IPS DF 6.9 (cell line): ENCODE measurements around the gene IL10RA.
"Not testable (repeated sequence)": the region's sequence is repeated elsewhere in the genome, so short reads cannot be mapped to it uniquely, and the experiment has no call there.

Experiments used
- DNase-seq: peaks from one replicate; pipeline ENCODE4 v3.0.0-alpha.2; 2013; ENCODE audit warnings: low read depth, low spot score
- H3K27ac ChIP-seq: one replicate; pipeline ENCODE4 v1.5.1; 2013; ENCODE audit warnings: low read length, control low read depth
- H3K27me3 ChIP-seq: 2 replicates; pipeline ENCODE4 v1.6.1; 2013; ENCODE audit warnings: mild to moderate bottlenecking, low read length; ENCODE audit not compliant: control insufficient read depth, insufficient read depth
- H3K36me3 ChIP-seq: 2 replicates; pipeline ENCODE4 v1.6.1; 2013; ENCODE audit warnings: low read length; ENCODE audit not compliant: control insufficient read depth, insufficient read depth
- H3K4me1 ChIP-seq: 2 replicates; pipeline ENCODE4 v1.6.1; 2013; ENCODE audit warnings: low read length; ENCODE audit not compliant: control insufficient read depth, insufficient read depth
- H3K4me3 ChIP-seq: 2 replicates; pipeline ENCODE4 v1.5.1; 2013; ENCODE audit warnings: mild to moderate bottlenecking, low read length
- H3K9me3 ChIP-seq: 2 replicates; pipeline ENCODE4 v1.6.1; 2013; ENCODE audit warnings: low read length, inconsistent platforms; ENCODE audit not compliant: control insufficient read depth, insufficient read depth
- WGBS: extraction: QIAGEN DNeasy Blood & Tissue Kit; methylation state at CpG from one replicate; pipeline ENCODE4 v1.1.7; 2013; ENCODE audit warnings: mixed read lengths, missing lambda C conversion rate; ENCODE audit not compliant: insufficient read length, insufficient coverage; 5-methylcytosine and 5-hydroxymethylcytosine counted together

The IL10RA gene

DNA sequence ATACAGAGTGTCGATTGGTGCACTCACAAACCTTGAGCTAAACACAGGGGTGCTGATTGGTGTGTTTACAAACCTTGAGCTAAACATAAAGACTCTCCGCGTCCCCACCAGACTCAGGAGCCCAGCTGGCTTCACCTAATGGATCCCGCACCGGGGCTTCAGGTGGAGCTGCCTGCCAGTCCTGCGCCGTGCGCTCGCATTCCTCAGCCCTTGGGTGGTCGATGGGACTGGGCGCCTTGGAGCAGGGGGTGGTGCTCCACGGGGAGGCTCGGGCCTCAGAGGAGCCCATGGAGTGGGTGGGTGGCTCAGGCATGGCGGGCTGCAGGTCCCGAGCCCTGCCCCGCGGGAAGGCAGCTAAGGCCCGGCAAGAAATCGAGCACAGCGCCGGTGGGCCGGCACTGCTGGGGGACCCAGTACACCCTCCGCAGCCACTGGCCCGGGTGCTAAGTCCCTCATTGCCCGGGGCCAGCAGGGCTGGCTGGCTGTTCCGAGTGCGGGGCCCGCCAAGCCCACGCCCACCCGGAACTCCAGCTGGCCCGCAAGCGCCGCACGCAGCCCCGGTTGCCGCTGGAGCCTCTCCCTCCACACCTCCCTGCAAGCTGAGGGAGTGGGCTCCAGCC lies 7.8 kb upstream of the IL10RA start:
- H3K4me3 ChIP-seq, H3K9me3 ChIP-seq, H3K27ac ChIP-seq, H3K36me3 ChIP-seq, H3K4me1 ChIP-seq, H3K27me3 ChIP-seq, DNase-seq: not testable (repeated sequence)
- WGBS: no CpG with 5 or more reads among the region's 36 CpGs

DNA sequence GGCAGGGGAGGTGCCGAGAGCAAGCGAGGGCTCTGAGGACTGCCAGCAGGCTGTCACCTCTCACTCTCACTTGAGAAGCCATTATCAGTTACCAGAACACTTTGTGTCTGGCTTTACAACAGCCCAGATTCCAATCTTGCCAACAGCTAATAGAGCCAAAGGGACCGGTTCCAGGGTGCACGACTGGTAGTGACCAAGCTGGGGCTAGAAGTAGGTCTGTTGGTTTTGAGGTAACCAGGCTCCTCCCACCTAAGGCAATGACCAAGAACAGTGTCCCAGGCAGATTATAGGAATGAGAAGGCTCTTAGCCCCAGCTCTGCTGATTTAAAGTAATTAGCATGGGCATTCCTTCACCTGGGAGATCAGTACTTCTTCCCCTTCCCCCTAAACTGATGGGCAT lies 7.2 kb upstream of the IL10RA start:
- no peak overlapping the region for H3K27ac ChIP-seq
- no peaks in the 10 kb centered on the region for H3K27me3 ChIP-seq
- WGBS: no CpG with 5 or more reads among the region's 4 CpGs
- no peak overlapping the region for H3K4me3 ChIP-seq
- H3K4me1 ChIP-seq: no peaks in the 10 kb centered on the region
- no peaks in the 10 kb centered on the region for H3K36me3 ChIP-seq
- no peaks in the 10 kb centered on the region for H3K9me3 ChIP-seq
- DNase-seq: no peak

DNA sequence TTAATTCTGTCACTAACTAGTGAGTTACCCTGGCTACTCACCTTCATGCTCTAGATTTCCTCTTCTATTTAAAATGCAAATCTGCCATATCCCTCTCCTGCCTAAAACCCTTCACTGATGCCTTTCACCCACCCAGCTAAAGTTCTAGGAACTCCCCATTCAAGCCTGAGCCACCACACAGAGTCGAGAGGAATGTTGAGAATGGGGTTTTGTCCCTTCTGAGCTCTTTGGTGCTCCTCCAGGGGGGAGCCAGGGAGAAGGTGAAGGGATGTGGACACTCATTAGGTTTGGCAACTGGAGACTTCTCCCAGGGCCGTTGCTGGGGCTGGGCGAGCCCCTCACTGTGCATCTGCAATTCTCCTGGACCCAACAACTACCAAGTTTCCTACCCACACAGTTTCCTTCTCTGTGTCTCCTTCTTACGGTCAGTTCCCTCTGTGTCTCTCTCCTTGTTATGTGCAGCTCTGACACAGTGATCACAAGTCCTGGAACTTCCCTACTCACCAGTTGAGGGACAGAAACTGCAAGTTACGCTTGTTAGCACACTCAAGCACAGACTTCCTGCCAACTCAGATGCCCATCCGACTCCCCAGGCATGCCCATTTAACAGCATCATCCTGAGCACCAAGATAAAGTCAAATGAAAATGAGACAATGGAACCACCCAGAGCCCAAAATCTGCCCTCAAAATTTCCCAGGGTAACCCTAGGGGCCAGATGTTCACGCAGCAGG lies 6.5 kb upstream of the IL10RA start:
- Histone ChIP-seq H3K36me3 (no peaks in the 10 kb centered on the region), H3K4me3 (no peak overlapping the region), H3K27me3 (no peaks in the 10 kb centered on the region), H3K9me3 (no peaks in the 10 kb centered on the region), H3K27ac (no peak overlapping the region), H3K4me1 (no peaks in the 10 kb centered on the region)
- no CpG with 5 or more reads among the region's 7 CpGs for WGBS
- no peak for DNase-seq

DNA sequence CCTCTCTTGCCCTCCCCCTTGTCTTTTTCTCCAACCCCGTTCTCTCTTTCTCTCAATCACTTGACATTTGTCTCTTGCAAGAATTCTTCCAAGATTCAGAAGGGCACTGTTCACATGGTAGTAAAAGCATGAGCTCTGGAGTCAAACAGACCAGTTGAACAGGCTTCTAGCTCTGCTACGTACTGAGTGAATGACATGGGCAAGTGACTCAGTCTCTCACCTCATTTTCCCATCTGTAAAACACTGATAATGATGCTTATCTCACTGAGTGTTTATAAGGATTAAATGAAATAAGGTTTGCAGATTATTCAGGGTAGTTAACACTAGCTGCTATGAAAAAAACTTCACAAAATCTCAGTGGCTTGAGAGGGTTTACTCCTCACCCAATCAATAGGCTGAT lies 5.9 kb upstream of the IL10RA start:
- no peaks in the 10 kb centered on the region for H3K9me3 ChIP-seq
- H3K36me3 ChIP-seq: no peaks in the 10 kb centered on the region
- no peaks in the 10 kb centered on the region for H3K27me3 ChIP-seq
- H3K27ac ChIP-seq: no peak overlapping the region
- DNase-seq: no peak
- WGBS: no CpG with 5 or more reads among the region's 2 CpGs
- H3K4me3 ChIP-seq: no peak overlapping the region
- no peaks in the 10 kb centered on the region for H3K4me1 ChIP-seq

DNA sequence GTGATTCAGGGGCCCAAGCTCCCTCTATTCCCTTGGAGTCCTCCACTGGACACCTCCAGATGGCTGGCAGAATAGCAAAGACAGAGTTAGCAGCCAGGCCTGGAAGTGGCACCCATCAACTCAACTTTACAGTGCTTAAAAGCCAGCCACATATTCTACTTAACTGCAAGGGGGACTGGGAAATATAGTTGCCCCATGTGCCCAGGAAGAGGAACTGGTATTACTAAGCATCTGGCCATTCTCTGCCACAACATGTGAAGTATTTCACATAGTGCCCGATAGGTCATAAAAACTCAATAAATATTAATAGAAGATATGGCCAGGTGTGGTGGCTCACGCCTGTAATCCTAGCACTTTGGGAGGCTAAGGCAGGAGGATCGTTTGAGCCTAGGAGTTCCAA lies 5.5 kb upstream of the IL10RA start:
- Histone ChIP-seq H3K4me3 (no peak overlapping the region), H3K36me3 (no peaks in the 10 kb centered on the region), H3K27me3 (no peaks in the 10 kb centered on the region), H3K9me3 (no peaks in the 10 kb centered on the region), H3K4me1 (no peaks in the 10 kb centered on the region), H3K27ac (no peak overlapping the region)
- no peak for DNase-seq
- no CpG with 5 or more reads among the region's 3 CpGs for WGBS

DNA sequence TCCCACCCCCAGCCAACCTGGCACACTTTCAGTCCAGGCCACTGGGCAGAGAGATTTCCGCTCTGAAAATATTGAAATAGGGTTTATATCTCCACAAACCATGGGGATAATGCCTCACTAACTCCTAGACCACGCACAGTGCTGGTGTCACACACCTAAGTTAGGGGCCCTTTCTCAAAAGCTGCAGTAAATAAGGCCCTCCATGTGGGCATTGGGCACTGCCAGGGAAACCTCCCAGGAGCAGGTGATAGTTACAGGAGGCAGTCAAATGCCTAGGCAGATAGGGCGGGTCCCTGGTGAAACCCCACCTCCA lies 3.1 kb upstream of the IL10RA start:
- H3K27ac ChIP-seq: no peak overlapping the region
- no CpG with 5 or more reads among the region's 3 CpGs for WGBS
- no peaks in the 10 kb centered on the region for H3K36me3 ChIP-seq
- no peak overlapping the region for H3K4me3 ChIP-seq
- no peaks in the 10 kb centered on the region for H3K4me1 ChIP-seq
- H3K27me3 ChIP-seq: peaks cover 14% of the 10 kb centered on the region
- no peaks in the 10 kb centered on the region for H3K9me3 ChIP-seq
- no peak for DNase-seq

DNA sequence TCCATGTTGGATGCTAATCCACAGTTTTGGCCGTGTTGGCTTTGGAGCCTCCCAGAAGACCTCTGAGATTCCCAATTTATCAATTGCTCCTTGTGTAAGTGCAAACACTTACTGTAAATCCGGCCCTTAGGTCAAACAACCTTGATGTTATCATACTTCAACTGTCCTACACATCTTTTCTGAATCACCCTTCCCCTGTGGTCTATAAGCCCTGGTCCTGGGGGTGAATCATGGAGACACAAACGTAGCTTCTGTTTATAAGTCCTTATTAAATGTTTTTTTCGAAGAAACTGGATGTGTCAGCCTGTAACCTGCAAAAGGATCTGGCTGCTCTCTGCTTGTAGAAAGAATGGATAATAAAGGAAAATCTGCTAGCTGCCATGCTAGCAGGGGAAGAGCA lies 1.7 kb upstream of the IL10RA start:
- H3K4me3 ChIP-seq: no peak overlapping the region
- no peaks in the 10 kb centered on the region for H3K9me3 ChIP-seq
- H3K27ac ChIP-seq: no peak overlapping the region
- peaks cover 14% of the 10 kb centered on the region for H3K27me3 ChIP-seq
- H3K4me1 ChIP-seq: no peaks in the 10 kb centered on the region
- no CpG with 5 or more reads among the region's 4 CpGs for WGBS
- DNase-seq: no peak
- no peaks in the 10 kb centered on the region for H3K36me3 ChIP-seq

DNA sequence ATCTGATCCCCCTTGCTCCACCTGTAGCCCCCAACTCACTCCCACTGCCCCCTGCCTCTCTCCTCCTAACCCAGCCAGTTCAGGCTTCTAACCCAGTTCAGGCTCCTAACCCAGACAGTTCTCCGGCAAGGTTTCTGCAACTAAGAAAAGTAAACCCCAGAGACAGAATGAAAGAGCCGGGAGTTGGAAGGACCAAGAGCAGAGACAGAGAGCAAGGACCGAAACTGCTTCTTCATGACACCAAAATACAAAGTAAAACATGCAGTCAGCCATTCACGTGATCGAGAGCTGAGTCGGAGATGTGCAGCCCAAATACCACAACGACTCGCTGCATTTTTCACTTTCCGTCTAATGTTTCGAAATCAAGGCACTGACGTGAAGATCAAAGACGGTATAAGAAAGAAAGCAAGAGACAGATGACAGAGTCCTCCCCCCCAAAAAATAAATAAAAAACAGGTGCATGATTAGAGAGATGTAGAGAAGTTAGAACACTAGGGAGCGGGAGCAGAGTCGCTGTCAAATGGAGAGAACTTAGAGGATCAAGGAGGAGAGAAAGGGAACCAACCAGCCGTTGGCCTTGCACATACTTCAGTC lies 884 bp downstream of the IL10RA start:
- no CpG with 5 or more reads among the region's 15 CpGs for WGBS
- Histone ChIP-seq H3K27ac (no peak overlapping the region), H3K4me3 (no peak overlapping the region), H3K9me3 (no peaks in the 10 kb centered on the region), H3K4me1 (no peaks in the 10 kb centered on the region), H3K27me3 (peaks cover 14% of the 10 kb centered on the region), H3K36me3 (no peaks in the 10 kb centered on the region)
- DNase-seq: no peak

DNA sequence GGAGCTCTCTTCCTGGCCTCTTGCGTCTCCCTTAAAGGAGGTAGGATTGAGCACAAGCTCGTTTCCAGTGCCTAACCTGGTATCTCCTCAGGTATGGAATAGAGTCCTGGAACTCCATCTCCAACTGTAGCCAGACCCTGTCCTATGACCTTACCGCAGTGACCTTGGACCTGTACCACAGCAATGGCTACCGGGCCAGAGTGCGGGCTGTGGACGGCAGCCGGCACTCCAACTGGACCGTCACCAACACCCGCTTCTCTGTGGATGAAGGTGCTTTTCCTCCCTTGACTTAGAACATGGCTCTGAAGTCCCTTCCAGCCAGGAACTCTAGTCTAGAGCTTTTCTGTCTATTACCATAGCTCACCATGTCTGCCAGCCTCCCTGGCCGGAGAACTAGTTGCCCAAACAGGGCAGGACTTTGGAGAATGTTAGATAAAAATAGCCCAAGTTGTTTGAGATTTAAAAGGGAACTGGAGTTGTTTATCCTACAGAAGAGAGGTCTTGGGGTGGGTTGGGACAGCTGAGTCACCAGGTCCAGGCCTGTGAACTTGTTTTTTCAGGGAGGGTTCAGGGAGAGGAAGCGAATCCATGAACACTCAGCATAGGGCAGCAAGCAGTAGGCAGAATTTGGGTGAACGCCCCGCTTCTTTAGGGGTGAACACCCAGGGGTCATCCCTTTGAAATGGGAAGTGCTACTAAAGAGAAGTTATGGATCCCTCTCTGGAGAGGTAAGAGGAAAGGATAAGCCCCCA lies 3.3 kb downstream of the IL10RA start:
- H3K27me3 ChIP-seq: peaks cover 14% of the 10 kb centered on the region
- no peak for DNase-seq
- H3K9me3 ChIP-seq: no peaks in the 10 kb centered on the region
- H3K36me3 ChIP-seq: no peaks in the 10 kb centered on the region
- no peak overlapping the region for H3K27ac ChIP-seq
- no peak overlapping the region for H3K4me3 ChIP-seq
- no peaks in the 10 kb centered on the region for H3K4me1 ChIP-seq
- no CpG with 5 or more reads among the region's 13 CpGs for WGBS

DNA sequence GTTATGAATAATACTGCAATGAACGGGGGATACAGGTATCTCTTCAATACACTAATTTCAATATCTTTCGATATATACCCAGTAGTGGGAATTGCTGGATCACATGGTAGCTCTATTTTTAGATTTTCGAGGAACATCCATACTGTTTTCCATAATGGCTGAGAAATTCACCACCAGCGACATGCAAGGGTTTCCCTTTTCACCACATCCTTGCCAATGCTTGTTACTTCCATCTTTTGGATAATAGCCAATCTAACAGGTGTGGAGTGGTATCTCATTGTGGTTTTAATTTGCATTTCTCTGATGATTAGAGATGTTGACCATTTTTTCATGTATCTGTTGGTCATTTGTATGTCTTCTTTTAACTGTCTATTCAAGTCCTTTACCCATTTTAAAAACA lies 5.9 kb downstream of the IL10RA start:
- WGBS: no CpG with 5 or more reads among the region's 4 CpGs
- Histone ChIP-seq H3K4me1 (no peaks in the 10 kb centered on the region), H3K9me3 (no peaks in the 10 kb centered on the region), H3K4me3 (no peak overlapping the region), H3K27me3 (peaks cover 8% of the 10 kb centered on the region), H3K27ac (no peak overlapping the region), H3K36me3 (no peaks in the 10 kb centered on the region)
- DNase-seq: no peak
